GM23248 (cell line): Measurements from ENCODE around the gene MRM2.

Experiments used
- EZH2 ChIP-seq: fragments of 200-600 bp; sonication (generic); IDR thresholded peaks from 2 replicates; pipeline ENCODE4 v1.6.1; 2018; ENCODE audit warnings: antibody characterized with exemption, mild to moderate bottlenecking; ENCODE audit not compliant: insufficient read depth, poor library complexity, severe bottlenecking
- EZH2phosphoT487 ChIP-seq: fragments of 200-600 bp; sonication (generic); IDR thresholded peaks from 2 replicates; pipeline ENCODE4 v1.6.1; 2018; ENCODE audit warnings: antibody characterized with exemption, moderate library complexity, mild to moderate bottlenecking, low read depth; ENCODE audit not compliant: insufficient read depth

- TF ChIP-seq EZH2: no peak
- no peak for TF ChIP-seq EZH2phosphoT487
Observed at GRCh38 chr7:2248984-2249694, 7.1 kb upstream of the MRM2 start.
